Breast epithelium (tissue), 3 donors: ENCODE measurements around the gene CSNK2A1.

Experiments
- CTCF ChIP-seq, 3 donors: fragments of 450-650 bp; IDR thresholded peaks; one replicate each; pipeline ENCODE4 v1.5.1; 2016 to 2017; ENCODE audit warnings: antibody characterized with exemption in 3 of 3, mild to moderate bottlenecking in 3 of 3, moderate library complexity in 3 of 3
- POLR2A ChIP-seq: fragments of 450-650 bp; IDR thresholded peaks from one replicate; pipeline ENCODE4 v1.6.1; 2016; ENCODE audit warnings: antibody characterized with exemption, mild to moderate bottlenecking, moderate library complexity
- POLR2AphosphoS5 ChIP-seq, 3 donors: sonication (generic); formaldehyde crosslinking; IDR thresholded peaks; one replicate each; pipeline ENCODE4 v1.6.1; 2017; ENCODE audit warnings: antibody characterized with exemption in 3 of 3

- TF ChIP-seq POLR2AphosphoS5 (IDR thresholded peaks at IDR 0.05) (no peak), CTCF (IDR thresholded peaks at IDR 0.05) (no peak), POLR2A (no peak)
Observed at GRCh38 chr20:588932-589672, 45.5 kb upstream of the CSNK2A1 start.
